GM12801 (cell line): ENCODE measurements around the gene LURAP1L.

Experiments
- CTCF ChIP-seq: IDR thresholded peaks from one replicate; pipeline ENCODE4 v1.5.1; 2011; ENCODE audit warnings: control low read depth; ENCODE audit not compliant: insufficient read length; ENCODE audit errors: extremely low read depth

Gene LURAP1L

GRCh38 chr9:12774861-12775678, at the start of gene LURAP1L:
LURAP1L (plus strand) TSS chr9:12775020; CDS start chr9:12775716, 696 bp downstream.
- no peak for TF ChIP-seq CTCF

GRCh38 chr9:12726795-12727194, 48.0 kb upstream of the LURAP1L start:
- TF ChIP-seq CTCF: no peak

GRCh38 chr9:12730198-12730597, 44.6 kb upstream of the LURAP1L start:
- TF ChIP-seq CTCF: no peak

GRCh38 chr9:12730927-12731326, 43.9 kb upstream of the LURAP1L start:
- TF ChIP-seq CTCF: no peak

GRCh38 chr9:12732971-12733370, 41.8 kb upstream of the LURAP1L start:
- TF ChIP-seq CTCF: no peak

GRCh38 chr9:12735665-12736064, 39.2 kb upstream of the LURAP1L start:
- no peak for TF ChIP-seq CTCF

- no peak for TF ChIP-seq CTCF
Measured at GRCh38 chr9:12737871-12738270, 36.9 kb upstream of the LURAP1L start.
